Activated CD4-positive, alpha-beta T cell treated with anti-CD3 and anti-CD28 coated beads, Interleukin-2, Interleukin-6, amounts not matched to agents 100 ng/mL and 50 ng/mL, durations not matched to agents 16 hours and 8 hours (primary cell): ENCODE data around the gene PER1.
"Not testable (repeated sequence)": the region's sequence is repeated elsewhere in the genome, so short reads cannot be mapped to it uniquely, and the experiment has no call there.

Experiments used
- DNase-seq: peaks from one replicate; pipeline ENCODE4 v3.0.0-alpha.2; 2020

Gene PER1

DNA sequence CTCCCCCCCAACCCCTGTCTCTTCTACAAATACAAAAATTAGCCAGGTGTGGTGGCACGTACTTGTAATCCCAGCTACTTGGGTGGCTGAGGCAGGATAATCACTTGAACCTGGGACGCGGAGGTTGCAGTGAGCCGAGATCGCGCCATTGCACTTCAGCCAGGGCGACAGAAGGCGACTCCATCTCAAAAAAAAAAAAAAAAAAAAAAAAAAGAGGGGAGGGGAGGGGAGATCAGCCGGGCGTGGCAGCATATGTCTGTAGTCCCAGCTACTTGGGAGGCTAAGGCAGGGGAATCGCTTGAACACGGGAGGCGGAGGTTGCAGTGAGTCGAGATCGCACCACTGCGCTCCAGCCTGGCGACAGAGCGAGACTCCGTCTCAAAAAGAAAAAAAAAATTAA is 18.0 kb upstream of the PER1 start:
- not testable (repeated sequence) for DNase-seq

DNA sequence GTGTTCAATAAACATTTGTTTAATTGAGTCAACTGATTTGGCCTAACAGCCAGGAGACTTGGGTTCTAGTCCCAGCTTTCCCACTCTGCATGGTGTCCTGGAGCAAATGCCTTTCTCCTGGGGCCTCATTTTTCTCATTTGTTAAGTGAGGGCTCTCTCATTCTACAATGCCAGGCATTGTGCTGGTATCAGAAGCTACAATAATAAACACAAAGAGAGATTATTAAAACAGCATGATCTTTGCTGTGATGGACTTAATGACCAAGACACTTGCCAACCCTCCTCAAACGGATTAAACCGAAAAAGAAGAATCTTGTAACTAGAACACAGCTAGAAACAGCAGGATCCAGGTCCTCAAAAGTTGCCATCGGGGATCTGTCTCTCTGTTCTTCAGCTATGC is 15.3 kb upstream of the PER1 start:
- no peak for DNase-seq

DNA sequence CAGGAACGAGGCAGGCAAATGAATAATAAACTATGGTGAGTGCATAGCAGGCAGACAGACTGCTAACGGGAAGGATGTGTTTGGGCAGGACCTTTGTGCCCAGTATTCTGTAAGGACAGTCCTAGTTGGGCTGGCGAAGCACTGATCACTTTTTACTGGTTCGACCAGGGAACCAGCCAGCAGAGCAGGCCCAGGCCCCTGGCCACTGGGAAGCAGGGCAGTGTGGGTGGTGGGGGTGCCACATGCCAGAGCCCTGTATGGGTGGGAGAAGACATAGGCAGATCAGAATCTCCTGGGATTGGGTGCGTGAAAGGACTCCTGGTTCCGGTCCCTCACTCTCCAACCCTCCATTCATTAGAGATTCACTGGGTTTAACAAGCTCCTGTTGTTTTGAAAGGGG is 14.5 kb upstream of the PER1 start:
- no peak for DNase-seq

DNA sequence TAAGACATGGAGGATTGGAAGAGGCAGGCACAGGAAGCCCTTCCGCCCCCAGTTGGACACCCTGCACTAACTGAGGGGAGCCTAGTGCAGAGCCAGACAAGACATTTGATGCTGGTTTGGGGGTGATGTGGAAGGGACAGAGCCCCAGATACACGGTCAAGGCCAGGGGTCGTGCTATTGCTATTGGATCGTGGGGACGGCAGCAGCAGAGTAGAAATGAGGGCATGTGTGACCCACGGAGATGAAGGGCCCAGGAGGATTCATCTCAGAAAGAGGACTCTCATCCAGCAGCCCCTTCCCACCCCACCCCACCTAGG is 12.6 kb upstream of the PER1 start:
- no peak for DNase-seq

DNA sequence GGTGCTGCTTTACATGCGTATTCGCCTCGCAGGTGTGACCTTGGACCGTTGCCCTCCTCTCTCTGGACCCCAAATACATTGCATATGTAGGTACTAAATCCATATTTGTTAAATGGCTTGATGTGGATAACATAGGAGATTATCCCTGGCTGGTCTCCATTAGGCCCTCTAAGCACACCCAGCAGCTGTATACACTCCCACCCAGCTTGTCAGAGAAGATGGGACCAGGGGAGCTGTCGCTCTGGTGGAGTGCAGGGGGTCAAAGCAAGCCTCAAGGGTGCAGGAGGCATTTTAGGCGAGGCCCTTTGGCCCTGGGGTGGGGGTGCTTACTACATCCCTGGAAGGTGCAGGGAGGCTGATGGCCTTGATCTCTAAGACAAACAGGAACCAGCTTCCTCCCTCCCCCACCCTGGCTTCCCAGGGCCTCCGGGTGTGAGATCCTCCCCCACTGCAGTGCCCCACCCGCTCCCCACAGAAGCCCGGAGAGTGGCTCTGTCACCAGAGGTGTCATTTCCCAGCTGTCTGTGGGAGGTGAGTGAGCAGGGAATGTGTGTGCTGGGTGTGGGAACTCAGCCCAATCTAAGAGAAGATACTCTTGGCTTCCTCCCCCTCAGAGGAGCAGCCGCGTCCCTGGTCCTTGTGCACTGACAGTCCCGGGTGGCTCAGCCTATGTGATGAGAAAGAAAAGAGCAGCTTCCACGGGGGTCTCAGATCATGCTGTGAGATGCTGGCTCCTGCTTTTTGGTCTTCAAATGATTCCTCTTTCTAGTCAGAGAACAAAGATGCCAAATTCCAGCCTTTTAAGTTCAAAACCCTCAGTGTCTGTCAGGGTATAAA is 12.0 kb upstream of the PER1 start:
- peak; percentile 85 for DNase-seq

DNA sequence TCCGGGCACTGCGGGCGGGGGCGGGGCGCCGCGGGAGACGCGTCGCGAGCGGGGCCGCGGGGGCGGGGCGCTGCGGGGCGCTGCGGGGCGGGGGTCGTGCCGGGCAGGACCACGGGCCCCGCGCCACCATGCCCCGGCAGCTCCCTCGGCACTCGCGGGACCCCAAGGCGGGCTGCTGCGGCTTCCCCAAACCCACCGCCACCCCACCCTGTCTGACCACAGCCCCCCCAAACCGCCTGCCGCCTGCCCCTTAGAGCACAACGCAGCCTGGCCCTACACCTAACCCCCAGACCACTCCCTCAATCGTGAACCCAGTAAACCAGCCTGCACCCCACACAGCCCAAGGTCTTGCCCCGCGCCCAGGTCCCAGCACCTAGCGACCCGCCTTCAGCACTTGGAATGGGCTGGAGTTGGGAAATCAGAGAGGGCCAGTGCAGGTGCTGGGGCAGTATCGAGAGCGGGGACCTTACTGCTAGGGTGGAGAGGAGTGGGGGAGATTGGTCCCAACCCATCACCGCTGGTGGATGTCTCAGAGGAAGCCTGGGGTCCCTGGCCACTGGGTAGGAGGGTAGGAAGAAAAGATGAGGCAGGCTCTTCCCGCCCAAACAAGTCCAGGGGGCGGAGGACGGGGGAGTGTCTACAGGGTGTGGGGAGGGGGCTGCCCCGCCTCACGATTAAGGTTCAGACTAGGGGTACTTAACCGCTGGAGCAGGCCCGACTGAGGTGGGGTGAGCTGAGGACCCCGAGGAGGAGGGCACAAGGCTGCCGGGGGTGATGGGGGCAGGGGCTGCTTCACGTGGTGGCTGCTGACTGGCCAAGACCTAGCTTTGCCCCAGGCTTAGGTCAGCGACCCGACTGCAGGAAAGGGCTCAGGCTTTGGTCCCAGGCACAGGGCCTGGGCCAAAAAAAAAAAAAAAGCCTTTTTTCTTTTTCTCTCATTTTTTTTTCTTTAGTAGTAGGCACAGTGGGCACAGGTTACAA is 11.1 kb upstream of the PER1 start:
- DNase-seq, result no peak

DNA sequence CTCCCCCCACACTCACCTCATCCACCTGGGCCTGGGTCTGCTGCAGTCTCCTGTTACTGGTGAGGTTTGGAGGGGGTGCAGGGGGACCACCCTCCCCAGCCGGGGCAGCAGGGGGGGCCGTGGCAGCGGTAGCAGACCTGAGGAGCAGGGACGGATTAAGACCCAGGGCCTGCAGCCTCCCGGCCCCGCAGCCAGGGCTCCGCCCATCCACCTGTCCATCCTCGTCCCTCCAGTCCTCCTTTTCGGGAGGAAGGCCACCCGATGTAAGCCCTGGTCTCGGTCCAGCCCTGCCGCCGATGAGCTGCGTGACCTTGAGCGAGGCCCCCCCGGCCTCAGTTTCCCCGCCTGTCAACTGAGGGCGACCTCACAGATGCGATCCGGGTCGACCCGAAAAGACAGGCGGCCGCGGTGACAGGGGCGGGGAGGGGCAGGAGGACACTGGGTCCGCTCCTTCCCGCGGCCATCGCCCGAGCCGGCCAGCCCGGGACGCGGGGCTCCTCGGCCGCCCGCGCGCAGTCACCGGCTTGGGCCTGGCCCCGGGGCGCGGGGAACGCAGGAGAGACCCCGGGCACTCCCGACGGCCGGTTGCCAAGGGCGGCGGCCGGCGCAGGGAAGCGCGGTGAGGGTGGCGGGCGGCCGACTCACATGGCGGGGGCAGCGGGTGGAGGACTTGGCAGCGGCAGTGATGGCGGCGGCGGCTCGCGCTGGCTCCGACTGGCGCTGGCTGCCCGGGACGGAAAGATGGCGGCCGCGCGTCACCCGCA is 10.2 kb upstream of the PER1 start, which contains the start of gene VAMP2:
TSS of gene VAMP2 (minus strand) at position 716 of the 764 bp plus-strand sequence. CDS start at position 647, 69 bp downstream.
- peak; percentile 85 for DNase-seq

DNA sequence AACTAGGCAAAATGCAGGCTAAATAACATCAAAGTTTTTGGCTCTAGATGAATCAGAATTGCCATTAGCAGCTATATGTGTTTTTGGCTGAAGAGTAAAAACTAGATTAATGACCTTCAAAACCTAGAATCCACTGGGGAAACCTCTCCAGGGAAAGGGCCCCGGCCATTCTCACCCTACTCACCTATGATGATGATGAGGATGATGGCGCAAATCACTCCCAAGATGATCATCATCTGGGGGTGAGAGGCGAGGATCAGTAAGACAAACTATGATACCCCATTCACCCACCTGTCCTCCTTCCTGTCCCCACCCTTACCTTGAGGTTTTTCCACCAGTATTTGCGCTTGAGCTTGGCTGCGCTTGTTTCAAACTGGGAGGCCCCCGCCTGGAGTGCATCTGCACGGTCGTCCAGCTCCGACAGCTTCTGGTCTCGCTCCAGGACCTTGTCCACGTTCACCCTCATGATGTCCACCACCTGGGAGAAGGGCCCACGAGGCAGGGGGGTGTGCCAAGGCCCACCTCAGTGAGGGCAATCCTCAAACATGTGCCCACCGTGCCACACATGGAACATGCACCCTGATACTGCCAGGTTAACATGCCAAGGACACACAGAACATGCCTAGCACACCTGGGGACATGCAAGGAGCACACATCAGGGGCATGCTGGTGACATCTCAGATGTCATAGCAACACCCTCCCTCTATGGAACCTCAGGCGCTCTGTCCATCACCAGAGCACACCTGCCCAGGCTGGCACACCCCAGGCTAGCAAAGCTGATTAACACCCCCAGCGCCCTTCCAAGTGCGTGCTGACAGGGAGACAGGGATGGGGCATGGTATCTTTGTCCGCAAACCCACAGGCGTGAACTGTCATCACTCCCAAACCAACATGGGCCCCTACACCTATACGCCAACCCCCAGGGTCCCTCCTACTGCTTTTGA is 9.4 kb upstream of the PER1 start:
- no peak for DNase-seq

DNA sequence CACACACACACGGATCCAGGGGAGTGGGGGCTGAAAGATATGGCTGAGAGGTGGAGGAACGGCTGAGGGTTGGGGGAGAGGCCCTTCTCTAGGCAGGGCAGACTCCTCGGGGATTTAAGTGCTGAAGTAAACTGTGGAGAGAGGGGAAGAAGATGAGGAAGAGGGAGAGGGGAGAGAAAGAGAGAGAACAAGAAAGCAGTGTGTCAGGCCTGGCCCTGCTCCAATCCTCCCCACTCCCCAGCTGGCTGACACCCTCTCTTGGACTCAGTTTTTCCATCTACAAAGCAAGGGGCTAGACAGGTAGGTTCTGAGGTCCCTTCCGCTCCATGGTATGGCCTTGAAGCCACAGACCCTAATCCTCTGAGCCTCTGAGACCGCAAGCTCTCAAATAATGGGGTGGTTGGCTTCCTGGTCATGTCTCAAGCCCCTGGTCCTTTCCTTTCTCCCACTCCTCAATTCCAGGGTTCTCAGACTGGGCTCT is 8.6 kb upstream of the PER1 start:
- DNase-seq, result no peak

DNA sequence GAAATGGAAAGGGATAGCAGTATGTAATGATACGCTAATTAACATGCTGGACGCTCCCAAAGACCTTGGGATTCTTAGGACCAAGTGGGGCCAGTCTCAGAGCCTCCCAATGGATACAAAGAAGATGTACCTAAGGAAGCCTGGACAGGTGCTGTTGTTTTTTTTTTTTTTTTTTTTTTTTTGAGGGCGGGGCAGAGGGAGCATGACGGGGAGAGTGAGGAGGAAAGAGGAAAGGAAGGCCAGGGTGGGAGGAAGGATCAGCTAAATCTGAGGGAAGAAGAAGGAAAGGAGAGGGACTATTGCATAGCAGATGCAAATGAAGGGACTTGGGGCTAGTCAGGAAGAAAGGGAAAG is 8.0 kb upstream of the PER1 start:
- no peak for DNase-seq

DNA sequence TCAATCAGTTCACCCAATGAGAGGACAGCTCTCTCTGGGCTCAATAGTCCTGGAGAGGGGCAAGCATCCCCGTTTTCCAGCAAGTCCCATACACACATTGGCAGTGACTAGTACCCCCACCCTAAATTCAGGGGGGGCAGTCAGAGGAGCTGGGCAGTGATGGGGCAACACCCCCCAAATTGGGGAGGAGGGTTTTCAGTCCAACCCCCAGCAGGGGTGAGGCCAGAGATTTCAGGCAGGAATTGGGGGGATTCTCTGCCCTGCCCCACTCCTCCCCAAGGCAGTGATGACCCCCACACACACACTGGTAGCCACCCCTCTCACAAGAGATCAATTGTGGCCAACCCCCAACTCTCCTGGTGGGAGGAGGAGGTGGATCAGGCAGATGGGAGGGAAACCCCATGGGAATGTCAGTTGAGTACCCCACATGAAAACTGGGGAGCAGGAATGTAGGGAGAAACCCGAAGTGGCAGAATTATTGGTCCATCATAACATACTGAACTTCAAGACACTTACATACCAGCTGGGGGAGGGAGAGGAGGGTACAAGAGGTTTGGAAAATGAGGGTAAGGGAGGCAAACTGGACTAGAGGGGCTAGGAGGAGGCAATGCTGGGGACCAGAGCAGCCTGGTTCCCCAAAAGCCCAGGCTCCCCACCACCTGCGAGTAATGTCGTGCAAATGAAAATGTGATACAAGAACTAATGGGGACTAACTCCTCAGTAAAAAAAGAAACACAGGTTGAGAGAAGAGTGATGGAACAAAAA is 7.4 kb upstream of the PER1 start:
- no peak for DNase-seq

DNA sequence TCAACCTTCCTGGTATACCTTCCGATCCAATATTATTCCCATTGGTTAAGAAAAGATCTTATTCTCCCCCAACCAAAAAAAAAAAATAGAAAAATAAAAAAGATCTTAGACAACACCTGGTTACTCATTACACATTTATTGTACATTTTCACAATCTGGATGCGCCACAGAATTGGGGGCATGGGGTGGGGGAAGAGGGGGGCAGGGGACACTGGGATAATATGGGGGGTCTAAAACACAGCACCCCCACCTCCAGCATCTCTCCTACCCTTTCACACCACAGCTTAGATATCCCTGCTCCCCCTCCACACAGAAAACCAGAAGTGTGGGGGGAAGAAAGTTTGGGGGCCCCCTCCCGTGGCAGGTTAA is 6.8 kb upstream of the PER1 start:
- no peak for DNase-seq

DNA sequence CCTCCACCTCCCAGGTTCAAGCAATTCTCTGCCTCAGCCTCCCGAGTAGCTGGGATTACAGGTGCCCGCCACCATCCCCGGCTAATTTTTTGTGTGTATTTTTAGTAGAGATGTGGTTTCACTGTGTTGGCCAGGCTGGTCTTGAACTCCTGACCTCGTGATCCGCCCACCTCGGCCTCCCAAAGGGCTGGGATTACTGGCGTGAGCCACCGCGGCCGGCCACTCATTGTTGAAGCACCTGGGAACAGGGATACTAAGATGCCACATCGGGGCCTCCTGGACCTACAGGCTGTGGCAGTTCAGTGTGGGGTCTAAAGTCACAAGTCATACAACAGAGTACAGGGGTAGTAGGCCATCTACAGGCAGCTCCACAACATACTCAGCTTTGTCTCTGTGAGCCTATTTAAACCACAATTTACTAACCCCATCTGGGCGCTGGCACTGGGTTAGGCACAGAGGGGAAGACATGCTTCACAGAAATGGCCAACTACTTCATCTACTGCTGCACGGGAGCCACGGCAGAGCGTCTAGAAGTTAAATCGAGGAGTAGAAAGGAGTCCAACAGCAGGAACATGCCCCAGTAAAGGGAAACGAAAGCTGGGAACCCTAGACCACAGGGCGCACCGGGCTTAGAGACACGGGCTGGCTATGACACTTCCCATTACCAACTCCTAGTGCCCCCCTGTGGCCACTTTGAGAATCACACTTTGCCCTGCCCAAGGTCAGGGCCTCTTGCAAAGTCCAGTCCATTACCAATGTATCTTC is 6.2 kb upstream of the PER1 start:
- DNase-seq, result peak; percentile 93

DNA sequence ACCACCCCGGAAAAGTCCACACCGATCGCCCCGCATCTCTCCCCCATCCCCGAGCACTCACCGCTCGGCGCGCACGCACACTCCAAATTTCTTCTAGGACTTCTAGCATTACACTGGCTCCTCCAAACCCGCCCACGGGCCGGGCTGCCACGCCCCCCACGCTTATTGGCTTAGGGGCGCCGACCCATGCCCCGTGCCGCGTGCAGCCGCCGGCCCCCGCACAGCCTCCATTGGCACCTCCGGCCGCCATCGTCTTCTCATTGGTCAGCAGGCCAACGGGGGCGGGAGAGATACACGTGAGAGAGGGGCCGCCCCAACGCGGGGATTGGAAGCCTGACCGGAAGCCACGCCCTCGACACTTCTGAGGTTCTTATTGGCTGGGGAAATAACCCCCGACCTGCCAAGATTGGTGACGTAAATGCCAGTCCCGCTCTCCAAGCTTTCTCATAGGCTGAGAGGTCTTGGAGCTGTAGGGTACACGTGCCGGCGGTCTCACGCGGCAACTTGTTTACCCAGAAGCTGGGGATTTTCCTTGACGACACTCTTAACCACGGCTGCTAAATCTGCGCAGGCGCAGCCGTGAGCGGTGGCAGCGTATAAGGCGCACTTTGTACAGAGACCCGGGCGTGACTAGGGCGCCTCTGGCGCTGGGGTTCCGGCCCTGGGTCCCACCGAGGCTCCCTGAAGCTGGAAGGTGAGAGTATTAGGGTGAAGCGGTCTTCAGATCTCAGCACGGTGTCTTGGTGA is 4.2 kb upstream of the PER1 start:
- DNase-seq, result peak; percentile 100

DNA sequence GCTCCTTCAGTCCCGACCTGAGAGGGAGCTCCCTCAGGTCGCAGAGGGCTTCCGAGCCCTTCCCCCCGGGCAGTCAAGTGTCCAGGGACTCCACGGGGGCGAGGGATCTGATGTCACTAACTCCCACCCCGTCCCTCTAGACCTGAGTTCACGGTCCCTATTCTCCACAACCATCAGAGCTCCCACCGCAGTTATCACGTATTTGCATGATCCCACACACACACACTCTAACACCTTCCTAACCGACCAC is 3.7 kb upstream of the PER1 start:
- DNase-seq, result no peak

DNA sequence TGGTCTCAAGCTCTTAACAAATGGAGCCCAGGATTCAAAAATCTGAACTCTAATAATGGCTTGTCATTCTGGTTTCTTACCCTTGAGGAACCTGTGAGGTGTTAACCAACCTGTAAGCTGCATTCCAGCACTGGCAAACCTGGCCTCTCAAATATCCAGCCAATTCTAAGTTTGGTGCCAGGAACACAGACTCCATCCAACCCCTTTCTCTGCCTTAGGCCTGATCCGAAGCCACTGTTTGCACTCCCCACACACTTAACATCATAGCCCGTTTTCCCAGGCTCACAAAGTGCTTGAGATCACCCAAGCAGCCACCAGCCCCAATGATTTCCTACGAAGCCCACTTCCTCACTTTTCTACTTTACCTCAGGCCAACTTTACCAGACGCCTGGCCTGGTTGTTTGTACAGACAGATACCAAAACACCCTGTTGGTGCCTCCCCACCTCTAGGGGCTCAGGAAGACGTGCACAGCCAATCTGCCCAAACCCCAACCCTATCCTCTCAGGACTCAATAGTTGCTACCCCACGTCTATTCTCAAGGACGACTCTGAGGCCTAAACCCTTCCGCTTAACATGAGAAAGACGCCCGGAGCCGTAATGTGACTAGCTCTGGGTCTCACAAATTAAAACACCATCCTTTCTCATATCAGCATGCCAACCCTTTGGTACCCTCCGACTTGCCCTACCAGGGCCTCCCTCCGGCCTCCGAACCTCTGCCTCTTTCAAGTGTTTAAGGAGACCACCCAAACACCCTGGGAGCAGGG is 3.2 kb upstream of the PER1 start:
- no peak for DNase-seq

DNA sequence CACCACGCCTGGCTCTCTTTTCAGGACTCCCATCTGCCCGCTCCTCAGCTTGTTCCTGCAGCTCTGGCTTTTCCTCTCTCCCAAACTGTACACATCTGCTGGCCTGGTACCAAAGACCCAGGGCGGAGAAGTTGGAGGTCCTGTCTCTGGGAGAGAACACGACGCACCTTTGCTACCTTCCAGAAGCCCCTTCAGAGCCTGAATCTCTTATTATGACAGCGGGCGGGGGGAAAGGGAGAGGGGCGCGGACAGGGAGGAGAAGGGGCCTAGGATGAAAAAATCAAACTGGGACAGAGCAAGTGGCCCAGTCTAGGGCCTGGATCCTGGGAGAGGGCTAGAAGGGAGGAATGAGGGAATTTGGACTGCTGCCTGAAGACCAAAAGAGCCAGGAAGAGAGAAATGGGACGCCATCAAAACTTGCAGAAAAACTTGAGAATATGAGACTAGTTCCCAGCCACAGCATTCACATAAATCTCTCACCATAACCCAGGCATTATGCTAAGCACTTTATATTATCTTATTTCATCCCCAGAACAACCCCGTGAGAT is 2.5 kb upstream of the PER1 start:
- DNase-seq, result no peak

DNA sequence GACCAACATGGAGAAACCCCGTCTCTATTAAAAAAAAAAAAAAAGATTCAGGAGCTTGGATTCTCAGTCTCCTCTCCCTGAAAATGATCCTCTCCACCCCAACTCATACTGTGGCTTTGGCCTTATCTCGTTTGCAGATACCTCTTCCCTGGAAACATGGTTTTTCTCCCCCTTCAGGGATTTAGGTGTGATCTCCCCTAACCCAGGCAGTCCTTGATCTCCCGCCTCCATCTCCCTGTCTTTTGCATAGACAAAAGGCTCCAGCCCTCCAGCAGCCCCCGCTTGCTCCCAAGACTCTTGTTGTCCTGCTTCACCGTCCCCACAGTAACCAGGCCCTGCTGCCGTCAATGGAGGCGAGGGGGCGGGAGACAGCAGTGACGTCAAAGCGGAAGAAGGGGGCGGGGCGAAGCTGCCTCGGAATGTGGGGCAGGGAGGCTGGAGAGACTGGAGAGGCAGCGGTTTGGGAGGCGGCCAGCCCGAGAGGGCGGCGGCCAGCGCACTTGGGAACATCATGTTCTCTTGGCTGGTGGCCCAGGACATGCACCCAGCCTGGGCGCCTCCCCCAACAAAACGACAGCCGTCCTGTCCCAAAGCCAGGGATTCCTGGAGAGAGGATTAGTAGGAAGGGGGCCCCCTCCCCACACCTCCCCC is 1.9 kb upstream of the PER1 start:
- peak; percentile 91 for DNase-seq
